K562 (cell line): Measurements from ENCODE around the gene APOC1. TPM values are rescaled to one million over a fixed set of nuclear protein-coding genes. Genes with fewer than 3 reads are reported as not detected.
"Not testable (repeated sequence)": the region's sequence is repeated elsewhere in the genome, so short reads cannot be mapped to it uniquely, and the experiment has no call there.

Experiments
- ATAC-seq: fragments of 200-7000 bp; cut with Tn5 transposase; 3 replicates; pipeline ENCODE4 v1.9.1; 2020; ENCODE audit warnings: moderate library complexity
- BruUV-seq: library from RNA; stranded (reverse); fragments of 400-500 nt; replicated peaks from 2 replicates; lab custom pipeline; 2021; lab: Mats Ljungman, UMichigan
- CTCF ChIA-PET: fragments of 300-600 bp; formaldehyde crosslinking; extraction: SDS; loops from one replicate; lab custom pipeline; 2021; ENCODE audit warnings: low intra/inter-chr PET ratio; lab: Yijun Ruan, JAX
- POLR2A ChIA-PET: fragments of 300-600, 350-650 bp; sonication (Branson Sonifier 250); formaldehyde crosslinking; extraction: SDS; loops from one replicate; lab custom pipeline; 2021; ENCODE audit warnings: antibody characterized with exemption, inconsistent platforms; lab: Yijun Ruan, JAX
- DNase-seq, 4 experiments: peaks; one replicate each; pipeline versions ENCODE4 v3.0.0 to v3.0.0-alpha.2; 2011 to 2018; ENCODE audit warnings: low spot score in 3 of 4, mixed read lengths in 3 of 4; ENCODE audit errors: extremely low read depth in 1 of 4
- FAIRE-seq: peaks from 2 replicates; lab custom pipeline; 2011; peaks lifted over from hg19 to GRCh38; lab: Jason Lieb, UNC
- H2AFZ ChIP-seq: 2 replicates; pipeline ENCODE4 v1.6.0; 2011; ENCODE audit warnings: low read depth, low read length, control low read depth, inconsistent platforms
- H3K27ac ChIP-seq: fragments of 200-600 bp; 3 replicates; pipeline ENCODE4 v1.8.0; 2011; ENCODE audit warnings: low read depth, mild to moderate bottlenecking, control low read depth, inconsistent platforms, low read length, moderate library complexity, mixed read lengths; ENCODE audit errors: extremely low read depth
- H3K27me3 ChIP-seq, 2 experiments: fragments of 300-600 bp in 1 of 2; 2 replicates in 1 of 2; 3 replicates in 1 of 2; pipeline versions ENCODE4 v1.6.0 to v1.8.0; 2011; ENCODE audit warnings: inconsistent platforms in 2 of 2, low read length in 2 of 2, mild to moderate bottlenecking in 1 of 2, mixed read lengths in 1 of 2, moderate library complexity in 1 of 2; ENCODE audit not compliant: control insufficient read depth in 2 of 2, insufficient read depth in 2 of 2
- H3K36me3 ChIP-seq: fragments of 300-600 bp; 3 replicates; pipeline ENCODE4 v1.8.0; 2011; ENCODE audit warnings: mild to moderate bottlenecking, low read length, inconsistent platforms; ENCODE audit not compliant: control insufficient read depth, insufficient read depth
- H3K4me1 ChIP-seq, 2 experiments: fragments of 200-600 bp in 1 of 2; replicated peaks in 1 of 2; 2 replicates in 1 of 2; 3 replicates in 1 of 2; pipeline versions ENCODE4 v1.5.1 to v1.8.0; 2011; ENCODE audit warnings: inconsistent platforms in 2 of 2, low read length in 2 of 2, mild to moderate bottlenecking in 1 of 2, mixed read lengths in 1 of 2, moderate library complexity in 1 of 2; ENCODE audit not compliant: control insufficient read depth in 2 of 2, insufficient read depth in 2 of 2
- H3K4me2 ChIP-seq: 2 replicates; pipeline ENCODE4 v1.6.1; 2011; ENCODE audit warnings: low read length, control low read depth, inconsistent platforms, mixed read lengths; ENCODE audit not compliant: insufficient read depth
- H3K4me3 ChIP-seq: fragments of 200-600 bp; sonication (generic), shearing (Covaris generic); 2 replicates; pipeline ENCODE4 v1.5.1; 2016; ENCODE audit warnings: control low read depth, inconsistent platforms
- H3K79me2 ChIP-seq: fragments of 200-600 bp; 3 replicates; pipeline ENCODE4 v1.8.0; 2011; ENCODE audit warnings: low read length, inconsistent platforms; ENCODE audit not compliant: control insufficient read depth, insufficient read depth
- H3K9ac ChIP-seq, 2 experiments: 2 replicates each; pipeline versions ENCODE4 v1.6.0 to v1.6.1; 2011; ENCODE audit warnings: low read depth in 2 of 2, low read length in 2 of 2, control low read depth in 1 of 2, inconsistent platforms in 1 of 2, mild to moderate bottlenecking in 1 of 2, mixed read lengths in 1 of 2; ENCODE audit not compliant: insufficient read depth in 1 of 2
- H3K9me1 ChIP-seq: one replicate; pipeline ENCODE4 v1.6.0; 2011; ENCODE audit warnings: inconsistent platforms, mild to moderate bottlenecking, low read length, moderate library complexity; ENCODE audit not compliant: control insufficient read depth, insufficient read depth
- H3K9me3 ChIP-seq: replicated peaks from 2 replicates; pipeline ENCODE4 v1.5.1; 2011; ENCODE audit warnings: low read depth, low read length, inconsistent platforms; ENCODE audit not compliant: control insufficient read depth, insufficient read depth
- H4K20me1 ChIP-seq: replicated peaks from 2 replicates; pipeline ENCODE4 v1.6.1; 2011; ENCODE audit warnings: low read length, inconsistent platforms, mixed read lengths; ENCODE audit not compliant: control insufficient read depth, insufficient read depth
- CEBPB ChIP-seq: fragments of 450-650 bp; IDR thresholded peaks from 2 replicates; pipeline ENCODE4 v1.6.1; 2016; ENCODE audit warnings: missing genetic modification characterization, missing compliant biosample characterization
- HDAC3 ChIP-seq: fragments of 450-650 bp; IDR thresholded peaks from 2 replicates; pipeline ENCODE4 v1.6.1; 2018; ENCODE audit warnings: borderline replicate concordance, mild to moderate bottlenecking, moderate library complexity; ENCODE audit not compliant: partially characterized antibody
- RBFOX2 ChIP-seq: fragments of 200-400 bp; formaldehyde crosslinking; IDR thresholded peaks from 2 replicates; pipeline ENCODE4 v1.6.1; 2017; ENCODE audit warnings: low read depth, mild to moderate bottlenecking, low read length, moderate library complexity
- ZNF121 ChIP-seq: sonication (generic); formaldehyde crosslinking; conservative IDR thresholded peaks from 2 replicates; pipeline ENCODE4 v1.8.0; 2022; ENCODE audit warnings: missing genetic modification reagents
- WGBS: fragments of 100-300 bp; shearing (Covaris generic); methylation state at CpG from one replicate; pipeline ENCODE4 v1.1.6; 2016; ENCODE audit warnings: low coverage, mixed read lengths; ENCODE audit not compliant: insufficient coverage; ENCODE audit errors: missing lambda C conversion rate; 5-methylcytosine and 5-hydroxymethylcytosine counted together
- in situ Hi-C: fragments of 300-500 bp; cut with MboI; formaldehyde crosslinking; loops from 4 replicates; pipeline ENCODE4 v1.15.0; 2018; ENCODE audit warnings: inconsistent platforms, mixed read lengths
- intact Hi-C: fragments of 100-400 bp; cut with micrococcal nuclease; formaldehyde crosslinking; loops from 2 replicates; pipeline ENCODE4 v1.14.2; 2022
- polyA plus RNA-seq, 8 experiments: library from polyadenylated mRNA; depleted of rRNA in 4 of 8; stranded (reverse) in 5 of 8; unstranded in 3 of 8; fragments of >200 nt; fragmentation: Nextera tagmentation in 2 of 8; fragmentation: Illumina TruSeq in 1 of 8; extraction: Ambion mirVana in 2 of 8; extraction: Trizol in 1 of 8; gene quantifications; 2 replicates each; pipeline versions ENCODE4 v1.2.1 to v1.2.3, GENCODE V29; 2011 to 2014; ENCODE audit warnings: inconsistent platforms in 1 of 8, missing spikeins in 1 of 8
- total RNA-seq, 7 experiments: library from RNA; depleted of rRNA in 6 of 7; stranded (reverse); fragments of >200 nt in 6 of 7; fragmentation: Illumina TruSeq in 2 of 7; extraction: Trizol in 2 of 7; gene quantifications; 2 replicates each; pipeline versions ENCODE4 v1.2.1 to v1.2.3, GENCODE V29; 2011 to 2021; ENCODE audit warnings: low replicate concordance in 1 of 7

The APOC1 gene
- total and polyA plus RNA-seq, 9 of the 15 experiments (the other 6 are each of a cell fraction or from before 2014, with no cell fraction given), result 115 to 408 (median 220) TPM

GRCh38 chr19:44911896-44912295, 2.5 kb upstream of the APOC1 start:
- H3K9me3 ChIP-seq, BruUV-seq, FAIRE-seq, H3K4me2 ChIP-seq, H3K27ac ChIP-seq, H3K9me1 ChIP-seq, H3K9ac ChIP-seq, ATAC-seq, H3K27me3 ChIP-seq, H2AFZ ChIP-seq, intact Hi-C loops, H4K20me1 ChIP-seq, H3K4me3 ChIP-seq, H3K79me2 ChIP-seq, DNase-seq: not testable (repeated sequence)
- in situ Hi-C loops, result loop anchor here (5.0 kb wide), 1 partner anchor 40 kb away; no protein-coding TSS in a partner anchor
- CTCF ChIA-PET, result interaction anchor here (1.5 kb wide), 1 partner anchor 39 kb away, joined by 6 read pairs; no protein-coding TSS in a partner anchor
- POLR2A ChIA-PET, result interaction anchor here (0.6 to 1.2 kb wide), 2 partner anchors 24 to 1130 kb away, joined by 4 read pairs; no protein-coding TSS in a partner anchor
- Histone ChIP-seq H3K36me3 (peaks cover 22% of the 10 kb centered on the region; the same call in 1 of the 3 replicates), H3K4me1 (peaks cover 36 to 91% of the 10 kb centered on the region in 2 experiments)
- peak; percentile 65 for TF ChIP-seq ZNF121 (CRISPR knock-in tag)
- WGBS, result 77% methylated on average over 6 of the region's 6 CpGs

GRCh38 chr19:44912854-44913253, 1.6 kb upstream of the APOC1 start:
- Histone ChIP-seq H3K27me3 (no peaks in the 10 kb centered on the region), H3K27ac (peak overlapping the region; percentile 91; the same call in 2 of the 3 replicates), H3K79me2 (peaks cover 3% of the 10 kb centered on the region; the same call in 1 of the 3 replicates), H2AFZ (no peak overlapping the region), H3K9me3 (no peaks in the 10 kb centered on the region), H3K9me1 (no peaks in the 10 kb centered on the region), H4K20me1 (no peaks in the 10 kb centered on the region), H3K9ac (peak overlapping the region in 1 of 2 experiments; percentile 82; a peak in 2 of 4 replicates), H3K4me2 (no peak overlapping the region), H3K4me1 (peaks cover 36 to 82% of the 10 kb centered on the region in 2 experiments), H3K36me3 (peaks cover 14% of the 10 kb centered on the region; the same call in 1 of the 3 replicates), H3K4me3 (no peak overlapping the region)
- DNase-seq (no peak), ATAC-seq (no peak), FAIRE-seq (no peak)
- ChIA-PET CTCF (no interaction called here), POLR2A (interaction anchor here (0.6 to 1.4 kb wide), 4 partner anchors 10 to 76 kb away, joined by 3 to 5 read pairs (median 4); no protein-coding TSS in a partner anchor)
- TF ChIP-seq RBFOX2 (0 out of 2 replicates have a peak, but pooled peaks have one; percentile 22), CEBPB (tag) (peak; percentile 20; the same call in 1 of the 2 replicates), HDAC3 (no peak)
- 42% methylated on average over 6 of the region's 6 CpGs for WGBS
- intact Hi-C loops (no loop called here), in situ Hi-C loops (loop anchor here (5.0 kb wide), 1 partner anchor 39 kb away; no protein-coding TSS in a partner anchor)
- no TSS peak for BruUV-seq
